GM12878 (cell line): ENCODE measurements around the gene LRRC27. TPM values are rescaled to one million over a fixed set of nuclear protein-coding genes. Genes with fewer than 3 reads are reported as not detected.

ENCODE experiments used
- ATAC-seq: fragments of 200-7000 bp; cut with Tn5 transposase; 3 replicates; pipeline ENCODE4 v1.9.1; 2020; ENCODE audit warnings: mild to moderate bottlenecking, moderate library complexity
- BruUV-seq: library from RNA; stranded (reverse); fragments of 400-500 nt; replicated peaks from 2 replicates; lab custom pipeline; 2021; lab: Mats Ljungman, UMichigan
- CTCF ChIA-PET: fragments of 300-600 bp; sonication (Branson Sonifier 250); formaldehyde crosslinking; extraction: SDS; loops from one replicate; lab custom pipeline; 2021; ENCODE audit warnings: inconsistent platforms; lab: Yijun Ruan, JAX
- POLR2A ChIA-PET: fragments of 350-600 bp; formaldehyde crosslinking; extraction: SDS; loops from one replicate; lab custom pipeline; 2021; ENCODE audit warnings: inconsistent platforms; lab: Charles Lee
- RAD21 ChIA-PET: fragments of 300-600 bp; sonication (Branson Sonifier 250); formaldehyde crosslinking; loops from one replicate; lab custom pipeline; 2023; ENCODE audit warnings: antibody characterized with exemption; ENCODE audit not compliant: unreplicated experiment; lab: Charles Lee
- SMC1A ChIA-PET: fragments of 300-600 bp; sonication (Branson Sonifier 250); formaldehyde crosslinking; loops from one replicate; lab custom pipeline; 2023; ENCODE audit not compliant: unreplicated experiment, uncharacterized antibody; lab: Charles Lee
- DNase-seq: peaks from one replicate; pipeline ENCODE4 v3.0.0-alpha.2; 2011; ENCODE audit warnings: low read depth, low spot score
- FAIRE-seq: peaks from 3 replicates; lab custom pipeline; 2011; peaks lifted over from hg19 to GRCh38; lab: Jason Lieb, UNC
- H2AFZ ChIP-seq: 2 replicates; pipeline ENCODE4 v1.6.0; 2011; ENCODE audit warnings: low read depth, low read length, control low read depth; ENCODE audit not compliant: control insufficient read depth
- H3K27ac ChIP-seq: 2 replicates; pipeline ENCODE4 v1.5.1; 2011; ENCODE audit warnings: control low read depth; ENCODE audit not compliant: control insufficient read depth, insufficient read depth
- H3K27me3 ChIP-seq, 2 experiments: replicated peaks in 1 of 2; 2 replicates each; pipeline versions ENCODE4 v1.6.0 to v1.6.1; 2011; ENCODE audit warnings: low read length in 1 of 2; ENCODE audit not compliant: control insufficient read depth in 2 of 2, insufficient read depth in 2 of 2
- H3K36me3 ChIP-seq, 2 experiments: 2 replicates each; pipeline ENCODE4 v1.5.1; 2011; ENCODE audit warnings: low read length in 1 of 2; ENCODE audit not compliant: control insufficient read depth in 2 of 2, insufficient read depth in 2 of 2
- H3K4me1 ChIP-seq: 2 replicates; pipeline ENCODE4 v1.6.1; 2011; ENCODE audit warnings: mild to moderate bottlenecking, low read length, moderate library complexity, mixed read lengths; ENCODE audit not compliant: control insufficient read depth, insufficient read depth
- H3K4me2 ChIP-seq: 2 replicates; pipeline ENCODE4 v1.6.0; 2011; ENCODE audit warnings: control low read depth; ENCODE audit not compliant: control insufficient read depth, insufficient read depth
- H3K4me3 ChIP-seq: fragments of 200-600 bp; sonication (generic); 2 replicates; pipeline ENCODE4 v1.5.1; 2016
- H3K79me2 ChIP-seq: 2 replicates; pipeline ENCODE4 v1.6.0; 2011; ENCODE audit warnings: low read length; ENCODE audit not compliant: control insufficient read depth, insufficient read depth
- H3K9ac ChIP-seq: 2 replicates; pipeline ENCODE4 v1.8.0; 2011; ENCODE audit warnings: low read length, control low read depth, mixed read lengths; ENCODE audit not compliant: control insufficient read depth, insufficient read depth
- H3K9me3 ChIP-seq: replicated peaks from 3 replicates; pipeline ENCODE4 v1.5.1; 2011; ENCODE audit warnings: mild to moderate bottlenecking, low read length; ENCODE audit not compliant: control insufficient read depth, insufficient read depth
- H4K20me1 ChIP-seq: 2 replicates; pipeline ENCODE4 v1.6.0; 2011; ENCODE audit not compliant: control insufficient read depth, insufficient read depth
- ATF7 ChIP-seq: fragments of 450-650 bp; IDR thresholded peaks from 2 replicates; pipeline ENCODE4 v1.6.1; 2016; ENCODE audit warnings: low read depth, mild to moderate bottlenecking
- CHD4 ChIP-seq: fragments of 200-600 bp; sonication (generic); IDR thresholded peaks from 2 replicates; pipeline ENCODE4 v1.6.1; 2016; ENCODE audit warnings: mild to moderate bottlenecking
- E4F1 ChIP-seq: fragments of 450-650 bp; IDR thresholded peaks from 2 replicates; pipeline ENCODE4 v1.6.1; 2018; ENCODE audit warnings: borderline replicate concordance, mild to moderate bottlenecking; ENCODE audit not compliant: partially characterized antibody
- KAT2A ChIP-seq: conservative IDR thresholded peaks from 2 replicates; pipeline ENCODE4 v1.6.1; 2011; ENCODE audit warnings: low read depth, low read length; ENCODE audit not compliant: control insufficient read depth
- MEF2B ChIP-seq: fragments of 450-650 bp; IDR thresholded peaks from 2 replicates; pipeline ENCODE4 v1.6.1; 2018; ENCODE audit warnings: mild to moderate bottlenecking, moderate library complexity; ENCODE audit not compliant: partially characterized antibody, poor library complexity, severe bottlenecking
- PAX5 ChIP-seq: IDR thresholded peaks from 2 replicates; pipeline ENCODE4 v1.6.1; 2011; ENCODE audit warnings: low read depth, low read length, borderline replicate concordance
- PAX8 ChIP-seq: fragments of 450-650 bp; IDR thresholded peaks from 2 replicates; pipeline ENCODE4 v1.6.1; 2017; ENCODE audit warnings: mild to moderate bottlenecking, moderate library complexity
- PML ChIP-seq: IDR thresholded peaks from 2 replicates; pipeline ENCODE4 v1.6.1; 2012; ENCODE audit warnings: low read length, inconsistent platforms
- POLR2AphosphoS2 ChIP-seq: IDR thresholded peaks from 2 replicates; pipeline ENCODE4 v1.6.1; 2011; ENCODE audit warnings: low read depth, mild to moderate bottlenecking, low read length, improper control_type of control experiment, moderate library complexity
- POU2F2 ChIP-seq: IDR thresholded peaks from 3 replicates; pipeline ENCODE4 v1.6.1; 2011; ENCODE audit warnings: low read depth, mild to moderate bottlenecking, low read length, borderline replicate concordance
- RELA ChIP-seq: fragments of 450-650 bp; IDR thresholded peaks from 2 replicates; pipeline ENCODE4 v1.8.0; 2014; ENCODE audit warnings: borderline replicate concordance; ENCODE audit not compliant: partially characterized antibody
- SKIL ChIP-seq: fragments of 450-650 bp; IDR thresholded peaks from 2 replicates; pipeline ENCODE4 v1.6.1; 2017; ENCODE audit warnings: mild to moderate bottlenecking, low read depth, inconsistent platforms; ENCODE audit not compliant: poor library complexity, severe bottlenecking
- SMARCA5 ChIP-seq: fragments of 450-650 bp; IDR thresholded peaks from 2 replicates; pipeline ENCODE4 v1.6.1; 2017; ENCODE audit warnings: mild to moderate bottlenecking
- SP1 ChIP-seq: IDR thresholded peaks from one replicate; pipeline ENCODE4 v1.6.1; 2011; ENCODE audit warnings: low read depth, low read length
- SUZ12 ChIP-seq: fragments of 200-600 bp; sonication (generic); IDR thresholded peaks from one replicate; pipeline ENCODE4 v1.6.1; 2018; ENCODE audit warnings: antibody characterized with exemption, mild to moderate bottlenecking; ENCODE audit not compliant: unreplicated experiment
- TBL1XR1 ChIP-seq: IDR thresholded peaks from 2 replicates; pipeline ENCODE4 v1.6.1; 2012; ENCODE audit warnings: low read depth, low read length, improper control_type of control experiment
- ZBTB11 ChIP-seq: fragments of 450-650 bp; formaldehyde crosslinking; IDR thresholded peaks from 2 replicates; pipeline ENCODE4 v1.5.0; 2022; ENCODE audit warnings: mild to moderate bottlenecking, missing genetic modification characterization
- ZSCAN29 ChIP-seq: fragments of 450-650 bp; IDR thresholded peaks from 2 replicates; pipeline ENCODE4 v1.6.1; 2017; ENCODE audit warnings: mild to moderate bottlenecking, moderate library complexity
- WGBS: methylation state at CpG from one replicate; pipeline ENCODE4 v1.1.6; 2016; ENCODE audit warnings: low lambda C conversion rate; ENCODE audit not compliant: insufficient replicate concordance, insufficient coverage; ENCODE audit errors: missing lambda C conversion rate; 5-methylcytosine and 5-hydroxymethylcytosine counted together
- in situ Hi-C: fragments of 300-500 bp; cut with MboI; formaldehyde crosslinking; loops from 9 replicates; pipeline ENCODE4 v1.14.3; 2018; ENCODE audit warnings: mixed read lengths
- intact Hi-C: fragments of 100-400 bp; cut with micrococcal nuclease; formaldehyde crosslinking; loops from one replicate; pipeline ENCODE4 v1.14.2; 2022; ENCODE audit not compliant: unreplicated experiment
- polyA plus RNA-seq, 11 experiments: library from polyadenylated mRNA; depleted of rRNA in 4 of 11; unstranded in 6 of 11; stranded (reverse) in 5 of 11; fragments of >200 nt; fragmentation: Nextera tagmentation in 4 of 11; fragmentation: Illumina TruSeq in 1 of 11; extraction: Ambion mirVana in 4 of 11; extraction: Trizol in 1 of 11; gene quantifications; 1 replicate in 1 of 11; 2 replicates in 10 of 11; pipeline versions ENCODE4 v1.2.1 to v1.2.3, GENCODE V29; 2011 to 2016; ENCODE audit warnings: inconsistent platforms in 2 of 11, missing spikeins in 2 of 11, low read depth in 1 of 11
- total RNA-seq, 4 experiments: library from RNA; depleted of rRNA in 3 of 4; stranded (reverse); fragments of >200 nt in 3 of 4; fragmentation: Illumina TruSeq in 1 of 4; extraction: Trizol in 1 of 4; gene quantifications; 2 replicates each; pipeline versions ENCODE4 v1.2.1 to v1.2.3, GENCODE V29; 2013 to 2021

LRRC27 gene
- total and polyA plus RNA-seq, 10 of the 15 experiments (the other 5 are each of a cell fraction or from before 2014, with no cell fraction given): 0.48 to 6.9 (median 4.7) TPM

GRCh38 chr10:132362151-132362611, 30.2 kb downstream of the LRRC27 start:
- no peak overlapping the region for H3K4me2 ChIP-seq
- no peaks in the 10 kb centered on the region for H3K36me3 ChIP-seq
- H3K9ac ChIP-seq: no peak overlapping the region
- intact Hi-C loops: no loop called here
- ChIA-PET POLR2A (no interaction called here), CTCF (no interaction called here)
- no peaks in the 10 kb centered on the region for H3K4me1 ChIP-seq
- H3K27me3 ChIP-seq: no peaks in the 10 kb centered on the region
- no peak overlapping the region for H3K27ac ChIP-seq
- 69% methylated on average over 11 of the region's 12 CpGs for WGBS
- H4K20me1 ChIP-seq: no peaks in the 10 kb centered on the region
- no peak overlapping the region for H2AFZ ChIP-seq
- no peaks in the 10 kb centered on the region for H3K79me2 ChIP-seq
- no peaks in the 10 kb centered on the region; the same call in 2 of the 3 replicates for H3K9me3 ChIP-seq
- TF ChIP-seq PAX8 (no peak), CHD4 (no peak), ZBTB11 (CRISPR knock-in tag) (no peak), PAX5 (no peak), KAT2A (no peak), PML (no peak), SKIL (no peak), RELA (no peak), POLR2AphosphoS2 (no peak), SMARCA5 (no peak), TBL1XR1 (no peak), ZSCAN29 (no peak), ATF7 (no peak), POU2F2 (no peak), E4F1 (no peak), MEF2B (no peak), SUZ12 (no peak), SP1 (no peak)
- TF ChIP-seq, all 136 proteins: peak for 0
- no TSS peak for BruUV-seq
- ChIA-PET SMC1A (no interaction called here), RAD21 (no interaction called here)
- FAIRE-seq (no peak), DNase-seq (no peak), ATAC-seq (no peak)
- no peak overlapping the region for H3K4me3 ChIP-seq
- in situ Hi-C loops: no loop called here
